HUES64 (cell line): Measurements from ENCODE around the gene TADA3.

Source experiments
- H3K27ac ChIP-seq: 2 replicates; pipeline ENCODE4 v1.7.0; 2013; ENCODE audit warnings: low read depth, low read length, inconsistent platforms
- H3K27me3 ChIP-seq: 2 replicates; pipeline ENCODE4 v1.6.1; 2013; ENCODE audit warnings: mild to moderate bottlenecking, low read length; ENCODE audit not compliant: insufficient read depth
- H3K36me3 ChIP-seq: 2 replicates; pipeline ENCODE4 v1.6.1; 2013; ENCODE audit warnings: mild to moderate bottlenecking, low read length; ENCODE audit not compliant: insufficient read depth
- H3K4me1 ChIP-seq: 2 replicates; pipeline ENCODE4 v1.6.1; 2013; ENCODE audit warnings: mild to moderate bottlenecking, low read length, moderate library complexity; ENCODE audit not compliant: insufficient read depth
- H3K4me3 ChIP-seq: 2 replicates; pipeline ENCODE4 v1.5.1; 2013; ENCODE audit warnings: mild to moderate bottlenecking, low read length, moderate library complexity
- H3K9ac ChIP-seq: 2 replicates; pipeline ENCODE4 v1.6.1; 2013; ENCODE audit warnings: mild to moderate bottlenecking, low read depth, low read length
- H3K9me3 ChIP-seq: 2 replicates; pipeline ENCODE4 v1.6.1; 2013; ENCODE audit warnings: low read depth, low read length; ENCODE audit not compliant: insufficient read depth
- WGBS: fragments of 150-250, 120-280 bp; methylation state at CpG from one replicate; pipeline ENCODE4 v1.1.7; 2013; ENCODE audit warnings: missing lambda C conversion rate; 5-methylcytosine and 5-hydroxymethylcytosine counted together

TADA3 gene

GRCh38 chr3:9825451-9826040 lies 33.3 kb upstream of the TADA3 start:
- H3K9ac ChIP-seq, result no peak overlapping the region
- WGBS, result 76% methylated on average over 14 of the region's 14 CpGs
- H3K4me1 ChIP-seq, result no peaks in the 10 kb centered on the region
- H3K9me3 ChIP-seq, result no peaks in the 10 kb centered on the region
- no peak overlapping the region for H3K4me3 ChIP-seq
- H3K27ac ChIP-seq, result no peak overlapping the region
- no peaks in the 10 kb centered on the region for H3K27me3 ChIP-seq
- H3K36me3 ChIP-seq, result no peaks in the 10 kb centered on the region

GRCh38 chr3:9820946-9821345 lies 28.7 kb upstream of the TADA3 start:
- H3K4me3 ChIP-seq, result no peak overlapping the region
- H3K9ac ChIP-seq, result no peak overlapping the region
- H3K36me3 ChIP-seq, result no peaks in the 10 kb centered on the region
- H3K27me3 ChIP-seq, result no peaks in the 10 kb centered on the region
- no peak overlapping the region for H3K27ac ChIP-seq
- H3K4me1 ChIP-seq, result no peaks in the 10 kb centered on the region
- 39% methylated on average over 2 of the region's 2 CpGs for WGBS
- H3K9me3 ChIP-seq, result no peaks in the 10 kb centered on the region

- no peaks in the 10 kb centered on the region for H3K4me1 ChIP-seq
- 87% methylated on average over 12 of the region's 12 CpGs for WGBS
These were observed 28.3 kb upstream of the TADA3 start for GRCh38 chr3:9820543-9820942.

GRCh38 chr3:9818666-9819335 lies 26.5 kb upstream of the TADA3 start:
- no peaks in the 10 kb centered on the region for H3K27me3 ChIP-seq
- no peaks in the 10 kb centered on the region for H3K4me1 ChIP-seq
- H3K9me3 ChIP-seq, result no peaks in the 10 kb centered on the region
- no peak overlapping the region for H3K4me3 ChIP-seq
- H3K27ac ChIP-seq, result no peak overlapping the region
- H3K9ac ChIP-seq, result no peak overlapping the region
- H3K36me3 ChIP-seq, result no peaks in the 10 kb centered on the region
- WGBS, result 92% methylated on average over 6 of the region's 7 CpGs

More at GRCh38 chr3:9820543-9820942, 28.3 kb upstream of the TADA3 start:
- H3K36me3 ChIP-seq, result no peaks in the 10 kb centered on the region
- no peaks in the 10 kb centered on the region for H3K27me3 ChIP-seq
- H3K9me3 ChIP-seq, result no peaks in the 10 kb centered on the region
- H3K9ac ChIP-seq, result no peak overlapping the region
- H3K27ac ChIP-seq, result no peak overlapping the region
- H3K4me3 ChIP-seq, result no peak overlapping the region

- no peak overlapping the region for H3K27ac ChIP-seq
- no peak overlapping the region for H3K4me3 ChIP-seq
- 91% methylated on average over 6 of the region's 6 CpGs for WGBS
- H3K9ac ChIP-seq, result no peak overlapping the region
- no peaks in the 10 kb centered on the region for H3K4me1 ChIP-seq
- H3K9me3 ChIP-seq, result no peaks in the 10 kb centered on the region
- H3K27me3 ChIP-seq, result no peaks in the 10 kb centered on the region
- H3K36me3 ChIP-seq, result no peaks in the 10 kb centered on the region
These were observed 25.2 kb upstream of the TADA3 start for GRCh38 chr3:9817436-9817835.

DNA sequence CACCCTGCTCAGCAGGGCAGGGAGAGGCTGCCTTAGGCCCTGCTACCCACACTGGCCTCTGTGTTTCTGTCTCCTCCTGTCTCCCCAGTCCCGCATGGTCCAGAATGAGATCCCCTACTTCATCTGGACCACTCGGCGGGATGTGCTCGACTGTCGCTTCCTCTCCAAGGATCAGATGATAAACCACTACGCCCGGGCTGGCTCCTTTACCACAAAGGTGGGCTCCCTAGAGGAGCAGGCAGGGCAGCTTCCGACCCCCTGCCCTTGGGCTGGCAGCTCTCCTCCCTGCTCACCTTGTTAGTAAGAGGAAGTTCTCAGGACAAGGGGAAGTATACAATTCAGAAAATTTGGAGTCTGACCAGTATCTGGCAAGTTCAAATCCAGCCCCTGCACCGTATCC lies 23.7 kb upstream of the TADA3 start:
- peaks cover 8% of the 10 kb centered on the region for H3K27me3 ChIP-seq
- WGBS, result 95% methylated on average over 9 of the region's 9 CpGs
- H3K4me3 ChIP-seq, result no peak overlapping the region
- H3K27ac ChIP-seq, result no peak overlapping the region
- H3K9me3 ChIP-seq, result no peaks in the 10 kb centered on the region
- H3K9ac ChIP-seq, result no peak overlapping the region
- no peaks in the 10 kb centered on the region for H3K4me1 ChIP-seq
- no peaks in the 10 kb centered on the region for H3K36me3 ChIP-seq

GRCh38 chr3:9812870-9813483 lies 20.7 kb upstream of the TADA3 start:
- Histone ChIP-seq H3K9me3 (no peaks in the 10 kb centered on the region), H3K9ac (no peak overlapping the region), H3K36me3 (no peaks in the 10 kb centered on the region), H3K27me3 (peaks cover 14% of the 10 kb centered on the region), H3K27ac (no peak overlapping the region), H3K4me3 (no peak overlapping the region), H3K4me1 (peaks cover 9% of the 10 kb centered on the region; the same call in 1 of the 2 replicates)
- 95% methylated on average over 9 of the region's 9 CpGs for WGBS

- Histone ChIP-seq H3K9me3 (no peaks in the 10 kb centered on the region), H3K36me3 (peaks cover 17% of the 10 kb centered on the region), H3K9ac (no peak overlapping the region), H3K27me3 (peaks cover 14% of the 10 kb centered on the region), H3K27ac (no peak overlapping the region), H3K4me3 (peak overlapping the region; percentile 67), H3K4me1 (peaks cover 9% of the 10 kb centered on the region; the same call in 1 of the 2 replicates)
- WGBS, result 80% methylated on average over 10 of the region's 10 CpGs
These were observed 18.6 kb upstream of the TADA3 start for GRCh38 chr3:9810846-9811245.

DNA sequence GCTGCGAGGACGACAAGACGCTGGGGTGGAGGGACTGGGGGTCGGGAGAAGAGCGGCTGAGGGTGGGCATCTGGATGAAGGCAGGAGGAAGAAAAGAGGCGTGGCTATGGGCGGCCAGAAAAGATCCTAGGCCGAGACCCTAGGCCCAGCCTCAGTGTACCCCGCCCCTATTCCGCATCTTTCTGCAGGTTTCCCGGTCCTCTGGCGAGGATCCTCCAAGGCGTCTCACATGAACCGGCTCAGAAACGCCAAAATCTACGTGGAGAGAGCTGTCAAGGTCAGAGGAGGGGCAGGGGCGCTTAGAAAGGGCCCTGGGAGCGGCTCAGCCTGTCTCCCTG lies 18.1 kb upstream of the TADA3 start:
- Histone ChIP-seq H3K27me3 (peaks cover 14% of the 10 kb centered on the region), H3K4me3 (peak overlapping the region; percentile 67), H3K9me3 (no peaks in the 10 kb centered on the region), H3K27ac (no peak overlapping the region), H3K9ac (no peak overlapping the region), H3K36me3 (peaks cover 21% of the 10 kb centered on the region), H3K4me1 (peaks cover 9% of the 10 kb centered on the region; the same call in 1 of the 2 replicates)
- WGBS, result 10% methylated on average over 18 of the region's 18 CpGs

DNA sequence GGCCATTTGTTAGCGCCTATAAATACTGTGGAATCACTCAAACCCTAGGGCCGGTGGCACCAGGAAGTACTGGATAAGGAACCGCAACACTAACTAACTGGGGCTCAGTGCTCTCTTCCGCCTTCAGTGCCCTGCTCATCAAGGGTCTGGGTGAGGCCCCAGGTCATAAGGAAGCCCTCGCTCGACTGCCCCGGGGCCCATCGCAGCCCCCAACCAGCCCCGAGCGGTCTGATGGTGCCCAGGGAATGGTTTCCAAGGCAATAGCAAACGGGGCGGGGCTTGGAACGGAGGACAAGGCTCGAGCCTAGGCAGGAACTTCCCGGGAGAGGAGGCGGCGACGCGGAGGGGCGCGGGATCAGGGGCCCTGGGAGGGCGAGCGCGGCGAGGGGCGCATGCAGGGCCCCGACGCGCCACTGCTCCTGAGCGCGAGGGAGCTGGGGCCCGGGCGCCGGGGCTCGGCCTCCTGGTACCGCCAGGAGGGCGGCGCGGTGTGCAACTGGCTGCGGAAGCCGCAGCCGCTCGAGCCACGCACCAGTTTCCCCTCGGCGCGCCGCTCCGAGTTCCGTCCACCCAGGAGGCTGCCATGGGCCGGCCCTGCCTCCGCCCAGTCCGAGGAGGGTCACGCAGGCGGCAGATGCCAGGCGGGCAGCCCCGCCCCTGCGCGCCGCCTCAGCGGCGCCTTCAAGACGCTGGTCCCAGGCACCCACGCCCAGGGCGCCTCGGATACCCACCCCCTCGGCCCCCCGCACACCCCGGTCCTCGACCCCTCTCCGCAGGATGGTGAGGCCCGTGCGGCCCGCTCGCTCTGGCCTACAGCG lies 17.6 kb upstream of the TADA3 start, which contains the start of gene TTLL3:
TSS of gene TTLL3 (plus strand) at position 648 of the 818 bp plus-strand sequence. CDS start 400 bp downstream, outside the sequence.
- Histone ChIP-seq H3K4me1 (peaks cover 9% of the 10 kb centered on the region; the same call in 1 of the 2 replicates), H3K9me3 (no peaks in the 10 kb centered on the region), H3K36me3 (peaks cover 27% of the 10 kb centered on the region), H3K4me3 (peak within 1 kb of the TSS; percentile 67), H3K9ac (peak within 1 kb of the TSS; percentile 73), H3K27ac (no peak within 1 kb of the TSS), H3K27me3 (peaks cover 14% of the 10 kb centered on the region)
- 2% methylated on average over 76 of the region's 76 CpGs for WGBS

DNA sequence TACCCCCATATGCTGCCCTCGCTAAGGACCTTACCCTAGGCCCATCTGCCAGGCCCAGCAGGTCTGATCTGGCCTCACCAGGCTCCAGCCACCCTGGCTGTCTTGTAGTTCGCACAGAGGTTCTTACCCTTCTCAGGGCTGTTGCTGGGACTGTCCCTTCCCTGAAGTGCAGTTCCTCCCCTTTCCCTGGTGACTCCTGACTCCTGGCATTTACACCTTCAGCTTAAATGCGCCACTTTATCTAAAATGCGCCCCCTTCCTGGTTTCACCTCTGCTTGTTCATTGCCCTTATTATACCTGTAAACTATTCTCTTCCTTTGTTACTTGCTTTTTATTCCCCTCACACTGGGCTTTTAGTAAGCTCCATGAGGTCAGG lies 17.0 kb upstream of the TADA3 start:
- H3K4me1 ChIP-seq, result peaks cover 9% of the 10 kb centered on the region; the same call in 1 of the 2 replicates
- 79% methylated on average over 4 of the region's 4 CpGs for WGBS
- no peaks in the 10 kb centered on the region for H3K9me3 ChIP-seq
- H3K4me3 ChIP-seq, result peak overlapping the region; percentile 67
- no peak overlapping the region for H3K27ac ChIP-seq
- H3K9ac ChIP-seq, result peak overlapping the region; percentile 73; the same call in 1 of the 2 replicates
- H3K36me3 ChIP-seq, result peaks cover 33% of the 10 kb centered on the region
- H3K27me3 ChIP-seq, result peaks cover 14% of the 10 kb centered on the region
